GM18867 (cell line): ENCODE measurements around the gene SMCR8.
A peak's percentile ranks its signal among the peaks of the same experiment; 100 is the strongest.
"Not testable (repeated sequence)": the region's sequence is repeated elsewhere in the genome, so short reads cannot be mapped to it uniquely, and the experiment has no call there.

Source experiments
- ATAC-seq: cut with Tn5 transposase; IDR thresholded peaks from one replicate; pipeline ENCODE4 v1.9.1; 2021; ENCODE audit warnings: mild to moderate bottlenecking, moderate library complexity; ENCODE audit not compliant: unreplicated experiment

The SMCR8 gene

GRCh38 chr17:18314731-18315561, at the start of gene SMCR8, which contains the start of gene TOP3A:
TSS of gene SMCR8 (plus strand) at chr17:18315293. CDS start at chr17:18315790, 497 bp downstream.
TSS of gene TOP3A (minus strand) at chr17:18314994. CDS start at chr17:18314778, 216 bp downstream.
- peak; percentile 84 for ATAC-seq

- no peak for ATAC-seq
These were observed 47.7 kb upstream of the SMCR8 start for GRCh38 chr17:18267366-18267765.

GRCh38 chr17:18267927-18268711, 47.0 kb upstream of the SMCR8 start:
- ATAC-seq: no peak

- ATAC-seq: no peak
These were observed 44.8 kb upstream of the SMCR8 start for GRCh38 chr17:18270046-18270931.

- no peak for ATAC-seq
These were observed 38.0 kb upstream of the SMCR8 start for GRCh38 chr17:18277076-18277475.

- no peak for ATAC-seq
These were observed 36.2 kb upstream of the SMCR8 start for GRCh38 chr17:18278867-18279266.

- ATAC-seq: no peak
These were observed 34.8 kb upstream of the SMCR8 start for GRCh38 chr17:18280249-18280648.

- ATAC-seq: no peak
These were observed 34.2 kb upstream of the SMCR8 start for GRCh38 chr17:18280766-18281371.

GRCh38 chr17:18281788-18282187, 33.3 kb upstream of the SMCR8 start:
- ATAC-seq: no peak

GRCh38 chr17:18285296-18285695, 29.8 kb upstream of the SMCR8 start:
- ATAC-seq: no peak

- ATAC-seq: no peak
These were observed 23.2 kb upstream of the SMCR8 start for GRCh38 chr17:18291718-18292540.

- not testable (repeated sequence) for ATAC-seq
These were observed 17.0 kb upstream of the SMCR8 start for GRCh38 chr17:18298061-18298460.

GRCh38 chr17:18300725-18301480, 14.2 kb upstream of the SMCR8 start:
- no peak for ATAC-seq

GRCh38 chr17:18303206-18303605, 11.9 kb upstream of the SMCR8 start:
- not testable (repeated sequence) for ATAC-seq

- no peak for ATAC-seq
These were observed 5.9 kb upstream of the SMCR8 start for GRCh38 chr17:18309202-18309601.

GRCh38 chr17:18314059-18314730, 898 bp upstream of the SMCR8 start:
- ATAC-seq: no peak

- peak; percentile 1 for ATAC-seq
These were observed 449 bp downstream of the SMCR8 start for GRCh38 chr17:18315562-18315922.

GRCh38 chr17:18315961-18316360, 868 bp downstream of the SMCR8 start:
- ATAC-seq: no peak
